NCI-H2107 (cell line): ENCODE results near the gene DGKI.
"Not testable (repeated sequence)": the region's sequence is repeated elsewhere in the genome, so short reads cannot be mapped to it uniquely, and the experiment has no call there.

Experiments used
- DNase-seq: peaks from one replicate; lab custom pipeline; 2025; lab: John Stamatoyannopoulos, UW

DGKI gene

DNA sequence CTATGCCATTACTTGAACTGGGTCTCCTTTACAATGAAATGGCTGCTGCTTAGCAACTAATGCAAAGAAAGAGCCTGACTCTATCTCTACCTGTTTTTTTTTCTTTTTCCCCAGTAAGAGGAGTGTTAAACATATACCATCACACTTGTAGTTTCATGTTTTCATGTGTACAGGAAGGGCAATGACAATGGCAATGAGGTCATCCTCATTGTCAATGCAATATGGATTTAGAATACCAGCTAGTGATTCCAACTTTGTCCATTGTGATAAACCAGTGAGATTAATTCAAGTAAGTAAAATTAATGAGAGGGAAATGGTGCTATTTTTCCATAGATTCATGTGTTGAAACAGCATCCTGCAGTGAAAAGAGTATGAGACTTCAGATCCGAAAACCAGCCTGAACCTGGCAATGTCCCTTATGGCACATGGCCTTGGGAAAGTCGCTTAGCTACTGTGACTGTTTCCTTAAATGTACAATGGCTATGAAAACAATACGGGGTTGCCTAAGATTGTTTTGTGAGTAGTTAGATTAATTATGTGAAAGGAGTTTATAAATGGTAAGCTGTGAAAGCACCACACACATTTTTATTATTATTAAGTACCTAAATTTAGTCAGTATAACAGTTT, 11.2 kb downstream of the DGKI start:
- no peak for DNase-seq

DNA sequence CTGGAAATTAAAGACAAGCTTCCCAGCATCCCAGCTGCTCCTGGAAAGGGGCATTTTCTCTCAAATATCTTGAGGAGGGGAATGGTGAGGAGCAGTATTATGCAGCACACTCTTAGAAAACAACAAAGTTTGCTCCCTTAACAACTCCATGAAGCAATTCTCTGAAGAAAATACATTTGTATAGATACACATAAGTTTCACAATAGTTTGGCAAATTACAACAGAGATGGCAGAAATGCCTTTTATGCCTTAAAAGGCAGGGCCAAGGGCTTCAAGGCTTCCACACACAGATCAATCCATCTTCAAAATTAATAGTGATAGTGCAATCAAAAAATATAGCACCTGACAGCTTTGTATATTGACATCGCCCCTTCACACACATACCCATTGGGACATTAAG, 12.2 kb downstream of the DGKI start:
- no peak for DNase-seq

DNA sequence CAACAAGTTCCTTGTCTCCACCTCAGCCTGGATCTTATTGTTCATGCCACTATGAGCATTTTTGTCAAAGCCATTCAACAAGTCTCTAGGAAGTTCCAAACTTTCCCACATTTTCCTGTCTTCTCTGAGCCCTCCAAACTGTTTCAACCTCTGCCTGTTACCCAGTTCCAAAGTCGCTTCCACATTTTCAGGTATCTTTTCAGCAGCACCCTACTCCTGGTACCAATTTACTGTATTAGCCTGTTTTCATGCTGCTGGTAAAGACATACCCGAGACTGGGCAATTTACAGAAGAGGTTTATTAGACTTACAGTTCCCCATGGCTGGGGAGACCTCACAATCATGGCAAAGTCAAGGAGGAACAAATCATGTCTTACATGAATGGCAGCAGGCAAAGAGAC, 13.8 kb downstream of the DGKI start:
- DNase-seq, result not testable (repeated sequence)

DNA sequence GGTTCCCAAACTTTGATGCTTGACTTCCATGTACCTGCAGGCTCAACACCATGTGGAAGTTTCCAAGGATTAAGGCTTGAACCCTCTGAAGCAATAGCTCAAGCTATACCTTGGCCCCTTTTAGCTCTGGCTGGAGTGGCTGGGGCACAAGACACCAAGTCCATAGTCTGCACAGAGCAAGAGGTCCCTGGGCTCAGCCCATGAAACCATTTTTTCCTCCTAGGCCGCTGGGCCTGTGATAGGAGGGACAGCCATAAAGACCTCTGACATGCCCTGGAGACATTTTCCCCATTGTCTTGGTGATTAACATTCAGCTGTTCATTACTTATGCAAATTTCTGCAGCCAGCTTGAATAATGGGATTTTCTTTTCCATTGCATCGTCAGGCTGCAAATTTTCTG, 14.4 kb downstream of the DGKI start:
- no peak for DNase-seq

DNA sequence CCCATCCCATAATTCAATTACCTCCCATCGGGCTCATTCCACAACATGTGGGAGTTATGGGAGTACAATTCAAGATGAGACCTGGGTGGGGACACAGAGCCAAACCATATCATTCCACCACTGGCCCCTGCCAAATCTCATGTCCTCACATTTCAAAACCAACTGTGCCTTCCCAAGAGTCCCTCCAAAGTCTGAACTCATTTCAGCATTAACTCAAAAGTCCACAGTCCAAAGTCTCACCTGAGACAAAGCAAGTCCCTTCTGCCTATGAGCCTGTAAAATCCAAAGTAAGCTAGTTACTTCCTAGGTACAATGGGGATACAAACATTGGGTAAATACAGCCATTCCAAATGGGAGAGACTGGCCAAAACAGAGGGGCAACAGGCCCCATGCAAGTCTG, 15.2 kb downstream of the DGKI start:
- DNase-seq, result not testable (repeated sequence)

DNA sequence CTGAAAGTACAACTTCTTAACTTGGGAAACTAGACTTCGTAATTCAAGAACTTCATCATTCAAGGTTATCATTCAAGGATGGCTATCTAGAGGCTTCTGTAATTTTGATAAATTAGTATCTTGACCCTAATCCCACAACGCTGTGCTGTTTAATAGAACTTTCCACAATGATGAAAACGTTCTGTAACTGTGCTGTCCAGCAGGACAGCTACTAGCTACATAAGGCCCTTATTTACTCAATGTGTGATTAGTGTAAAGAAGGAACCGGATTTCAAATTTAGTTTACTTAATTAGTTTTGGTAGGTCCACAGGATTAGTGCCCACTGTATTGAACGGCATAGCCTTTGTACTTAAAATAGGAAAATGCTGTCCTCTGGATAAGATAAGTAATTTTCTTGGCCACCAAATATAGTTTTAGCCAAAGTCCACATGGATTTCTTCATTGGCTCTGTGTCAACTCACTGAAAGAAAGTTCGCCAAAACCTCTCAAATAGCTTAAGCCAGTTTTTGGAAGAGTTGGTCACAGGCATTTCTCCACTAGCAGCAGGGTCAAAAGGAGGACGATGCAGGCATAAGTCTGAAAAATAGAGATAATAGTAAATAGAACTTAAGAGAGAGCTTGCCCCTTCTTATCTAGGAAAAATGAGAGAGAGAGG, 17.3 kb downstream of the DGKI start:
- no peak for DNase-seq

DNA sequence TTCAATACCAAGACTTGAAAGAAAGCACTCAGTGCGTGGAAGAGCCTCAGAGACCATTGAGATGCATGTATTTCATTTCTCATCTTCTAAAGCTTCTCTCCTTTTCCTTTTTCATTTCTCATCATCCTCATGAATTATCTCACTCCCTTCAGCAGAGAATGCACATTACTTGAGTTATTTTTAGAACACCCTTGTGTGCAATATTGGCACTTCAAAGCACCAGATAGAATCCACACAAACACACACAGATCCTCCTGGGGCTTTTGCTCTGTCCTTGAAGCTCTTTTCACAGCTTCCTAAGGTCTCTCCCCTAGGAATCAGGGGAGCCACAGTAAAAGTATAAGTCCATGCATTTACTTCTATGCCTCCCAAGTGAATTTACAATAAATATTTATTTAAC, 18.3 kb downstream of the DGKI start:
- DNase-seq, result no peak

DNA sequence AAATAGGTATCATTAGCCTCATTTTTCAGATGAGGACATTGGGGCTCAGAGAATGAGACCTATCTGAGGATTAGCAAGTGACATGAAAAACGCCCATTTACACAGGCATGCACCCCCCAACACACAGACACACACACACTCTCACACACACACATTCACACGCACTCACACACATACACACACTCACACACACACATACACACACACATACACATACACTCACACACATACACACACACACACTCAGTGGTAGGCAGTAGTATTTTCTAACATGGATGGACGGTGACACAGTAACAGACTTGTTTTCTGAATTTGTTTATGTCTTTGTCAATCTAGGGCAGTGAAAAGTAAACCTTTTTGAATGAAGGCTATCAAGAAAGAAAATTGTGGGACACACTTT, 21.3 kb downstream of the DGKI start:
- DNase-seq, result no peak

DNA sequence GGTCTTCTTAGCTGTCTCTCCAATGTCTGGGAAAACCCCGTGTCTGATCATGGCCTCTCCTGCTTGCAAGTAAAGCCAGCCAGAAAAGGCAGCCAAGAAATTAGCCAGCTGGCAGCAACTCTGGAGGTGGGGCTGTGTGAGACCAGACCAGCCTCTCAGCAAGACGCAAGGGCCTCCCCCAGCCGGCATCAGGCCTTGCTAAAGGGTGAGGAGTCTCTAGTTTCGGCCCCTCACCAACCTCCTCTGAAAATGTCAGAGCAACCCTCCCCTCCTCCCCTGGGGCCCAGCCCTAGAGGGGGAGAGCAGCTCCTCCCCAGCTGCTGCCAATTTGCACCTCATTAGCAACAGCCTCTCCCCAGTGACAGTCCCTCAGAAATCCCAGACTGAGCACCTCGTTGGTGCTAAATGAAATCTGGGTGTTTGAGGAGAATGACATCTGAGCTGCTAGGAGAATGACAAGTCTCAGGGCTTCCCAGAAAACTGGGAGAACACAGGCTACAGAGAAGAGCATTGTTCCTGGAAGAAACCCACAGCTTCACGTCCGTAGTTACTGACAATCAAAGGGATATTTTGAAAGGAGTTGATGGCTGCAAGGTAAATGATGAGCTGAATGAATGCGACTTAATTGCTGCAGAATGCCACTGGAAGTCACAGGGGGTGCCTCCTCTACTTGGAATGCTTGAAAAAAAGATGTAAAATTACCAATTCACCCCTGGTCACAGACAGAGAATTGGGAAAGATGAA, 25.9 kb downstream of the DGKI start:
- DNase-seq, result peak; percentile 77

DNA sequence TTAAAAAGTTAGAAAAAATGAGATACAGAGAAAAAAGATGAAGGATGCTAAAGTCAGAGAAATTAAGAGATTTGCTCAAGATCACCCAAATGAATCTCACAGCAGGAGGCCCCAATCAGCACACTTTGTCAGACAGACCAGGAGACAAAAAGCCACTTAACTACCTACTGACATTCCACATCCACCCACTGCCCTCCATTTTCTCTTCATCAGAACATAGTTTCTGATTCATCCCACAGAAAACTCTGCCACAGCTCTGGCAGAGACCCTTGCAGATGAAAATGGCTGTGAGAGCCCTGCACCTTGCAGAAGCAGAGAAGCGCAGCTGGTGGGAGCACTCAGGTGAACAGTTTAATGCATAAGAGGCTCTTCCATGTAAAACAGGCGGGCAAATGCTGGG, 26.6 kb downstream of the DGKI start:
- no peak for DNase-seq

DNA sequence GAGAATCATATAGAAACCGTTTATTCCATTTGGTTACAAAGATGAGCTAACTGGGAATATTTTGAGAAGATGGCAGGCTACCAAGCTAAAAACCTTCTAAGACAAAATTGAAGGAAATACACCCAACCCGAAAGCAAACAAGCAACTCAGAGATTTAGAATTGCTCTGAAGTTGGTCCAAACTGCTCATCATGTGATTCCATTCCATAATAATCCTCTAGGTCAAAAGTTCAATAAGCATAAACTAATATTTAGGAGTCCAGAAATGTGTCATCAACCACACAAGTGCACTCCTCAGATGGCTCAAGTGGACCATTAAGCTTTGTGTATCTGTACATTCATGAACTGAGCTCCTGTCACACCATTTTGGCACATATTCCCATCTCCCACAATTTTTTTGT, 28.7 kb downstream of the DGKI start:
- DNase-seq, result no peak

DNA sequence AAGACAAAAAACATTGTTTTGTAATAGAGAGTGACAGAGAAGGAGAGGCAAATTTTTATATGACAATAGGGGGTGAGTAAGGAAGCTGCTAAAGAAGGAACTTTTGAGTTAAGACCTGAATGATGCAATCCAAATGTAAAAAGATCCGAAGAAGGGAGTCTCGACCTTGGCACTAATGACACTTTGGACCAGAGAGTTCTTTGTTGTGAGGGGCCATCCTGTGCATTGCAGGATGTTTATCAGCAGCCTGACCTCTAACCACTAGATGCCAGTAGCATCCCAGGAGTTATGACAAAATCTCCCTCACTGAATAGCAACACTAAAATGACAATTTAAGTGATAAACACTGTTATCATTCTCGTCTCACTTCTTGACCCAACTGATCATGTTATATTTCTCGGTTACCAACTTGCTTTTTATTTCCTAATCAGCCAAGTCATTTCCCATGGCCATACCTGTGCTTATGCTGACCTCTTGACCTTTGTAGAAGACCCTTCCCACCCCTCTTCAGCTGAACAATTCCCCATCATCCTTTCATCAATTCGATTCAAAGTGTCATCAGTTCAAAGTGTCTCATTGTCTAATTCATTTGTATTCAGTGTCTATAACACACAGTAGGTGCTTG, 30.0 kb downstream of the DGKI start:
- DNase-seq, result no peak

DNA sequence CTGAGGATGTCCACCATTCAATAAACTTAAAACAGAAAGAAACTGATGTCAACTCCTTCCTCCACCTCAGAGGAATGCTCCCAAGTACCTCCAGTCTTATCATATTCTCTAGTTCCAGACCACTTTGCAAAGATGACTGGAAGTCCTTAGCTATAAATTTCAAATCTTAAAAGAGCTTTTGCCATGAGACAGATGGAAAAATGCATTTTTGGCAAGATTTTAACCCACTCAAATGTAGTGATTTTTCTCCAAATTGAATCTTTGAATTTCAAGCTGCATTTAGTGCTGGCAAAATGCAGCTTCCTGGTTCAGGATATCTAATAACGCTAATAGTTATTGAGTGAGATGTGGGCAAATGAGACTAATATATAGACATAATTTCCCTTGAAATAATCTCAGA, 33.2 kb downstream of the DGKI start:
- no peak for DNase-seq

DNA sequence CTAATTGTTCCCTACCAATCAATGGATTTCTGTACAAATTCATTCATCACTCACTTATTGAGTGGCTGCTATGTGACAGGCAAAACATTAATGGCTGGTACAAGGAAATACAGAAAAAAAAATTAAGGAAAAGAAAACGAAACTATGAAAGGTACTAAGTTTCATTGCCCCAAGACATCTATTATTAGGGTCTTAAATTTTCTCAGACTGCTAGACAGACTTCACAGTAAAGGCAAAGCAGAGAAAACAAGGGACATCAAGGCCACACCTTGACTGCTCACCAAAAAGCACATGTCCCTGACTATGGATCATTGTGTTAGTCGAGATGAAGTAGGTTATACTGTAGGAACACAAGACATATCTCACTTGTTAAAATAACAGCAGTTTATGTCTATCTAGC, 36.5 kb downstream of the DGKI start:
- DNase-seq, result no peak

DNA sequence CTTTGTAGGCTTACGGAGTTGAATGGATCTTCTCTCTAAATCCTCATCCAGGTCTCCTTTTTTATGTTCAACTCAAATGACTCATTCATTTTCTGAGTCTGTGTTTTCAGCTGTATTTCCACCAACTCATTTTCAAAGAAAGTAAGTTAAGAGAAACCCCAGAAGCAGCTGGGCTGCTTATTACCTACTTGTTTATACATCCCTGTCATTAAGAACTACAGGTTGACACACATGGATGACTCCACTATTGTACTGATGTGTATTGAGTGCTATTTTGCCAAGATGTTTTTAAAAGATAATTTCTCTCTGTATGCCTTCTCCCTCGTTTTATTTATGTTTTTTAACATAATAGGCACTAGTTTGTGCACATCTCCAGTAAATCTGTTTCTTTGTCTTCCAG, 41.9 kb downstream of the DGKI start:
- no peak for DNase-seq

DNA sequence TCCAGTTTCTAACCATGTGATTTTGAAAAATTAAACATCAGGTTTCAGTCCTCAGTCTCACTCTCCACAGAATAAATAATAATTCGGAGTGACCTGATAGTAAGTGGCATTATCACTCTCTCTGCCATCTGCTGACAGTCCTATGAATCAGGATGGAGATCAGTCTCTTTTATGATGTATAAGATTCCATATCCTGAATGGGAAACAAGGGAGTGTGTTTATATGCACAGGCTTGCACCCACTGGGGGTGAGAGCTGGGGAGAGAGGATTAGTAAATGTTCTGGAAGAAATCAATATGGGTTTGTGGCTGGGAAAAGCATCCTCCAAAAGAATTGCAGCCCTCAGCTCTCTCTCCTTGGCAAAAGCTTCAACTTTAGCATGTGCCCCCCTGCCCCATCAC, 45.3 kb downstream of the DGKI start:
- DNase-seq, result no peak

DNA sequence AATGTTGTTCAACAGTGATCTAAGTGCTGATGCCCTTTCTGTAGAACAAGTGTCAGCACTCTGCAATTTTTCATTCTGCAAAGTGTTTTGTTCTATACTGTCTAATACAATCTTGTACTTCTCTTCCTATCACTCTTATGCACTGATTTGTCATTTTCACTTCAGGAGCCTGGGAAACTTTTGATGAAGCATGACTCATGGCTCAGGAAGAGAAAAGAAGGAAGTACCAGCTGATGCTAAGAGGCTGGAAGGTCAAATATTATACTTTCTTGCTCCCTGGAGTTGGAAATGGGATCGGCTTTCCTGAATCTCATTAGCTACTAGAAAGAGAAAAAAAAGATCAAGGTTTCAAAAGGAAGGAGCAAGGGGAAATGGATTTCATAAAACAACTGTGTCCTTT, 45.8 kb downstream of the DGKI start:
- DNase-seq, result no peak

DNA sequence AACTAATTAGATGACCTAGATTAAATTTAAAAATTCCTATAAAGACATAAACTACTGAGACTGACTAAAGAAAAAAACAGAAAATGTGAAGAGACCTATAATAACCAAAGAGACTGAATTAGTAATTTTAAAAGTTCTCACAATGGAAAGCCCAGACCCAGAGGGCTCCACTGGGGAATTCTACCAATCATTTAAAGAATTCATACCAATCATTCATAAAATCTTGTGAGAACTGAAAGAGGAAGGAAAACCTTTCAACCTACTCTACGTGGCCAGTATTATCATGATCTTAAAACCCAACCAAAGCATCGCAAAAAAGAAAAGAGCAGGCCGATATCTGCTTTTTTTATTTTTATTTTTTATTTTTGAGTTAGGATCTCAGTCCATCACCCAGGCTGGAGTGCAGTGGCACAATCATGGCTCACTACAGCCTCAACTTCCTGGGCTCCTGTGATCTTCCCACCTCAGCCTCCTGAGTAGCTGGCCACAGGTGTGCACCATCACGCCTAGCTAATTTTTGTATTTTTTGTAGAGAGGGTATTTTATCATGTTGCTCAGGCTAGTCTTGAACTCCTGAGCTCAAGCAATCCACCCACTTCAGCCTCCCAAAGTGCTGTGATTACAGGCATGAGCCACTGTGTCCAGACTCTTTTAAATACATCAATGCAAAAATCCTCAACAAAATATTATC, 48.6 kb downstream of the DGKI start:
- DNase-seq, result no peak

DNA sequence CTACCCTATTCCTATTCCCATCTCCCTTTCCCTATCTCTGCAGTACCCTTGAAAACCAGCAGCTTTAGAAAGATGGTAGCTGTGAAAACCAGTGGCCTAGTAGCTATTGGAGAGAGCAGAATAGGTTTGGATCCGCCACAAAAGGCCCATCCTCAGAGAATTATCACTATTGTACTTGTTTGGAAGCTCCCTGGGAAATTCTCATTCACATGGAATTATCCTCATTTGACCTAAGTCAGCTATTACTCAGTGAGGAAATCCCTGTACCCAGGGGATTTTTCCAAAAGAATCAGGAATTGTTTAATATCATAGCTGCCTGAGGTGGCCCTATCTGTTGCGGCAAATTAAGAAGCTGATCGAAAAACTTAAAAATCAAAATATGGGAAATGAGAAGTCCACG, 51.6 kb downstream of the DGKI start:
- DNase-seq, result no peak

DNA sequence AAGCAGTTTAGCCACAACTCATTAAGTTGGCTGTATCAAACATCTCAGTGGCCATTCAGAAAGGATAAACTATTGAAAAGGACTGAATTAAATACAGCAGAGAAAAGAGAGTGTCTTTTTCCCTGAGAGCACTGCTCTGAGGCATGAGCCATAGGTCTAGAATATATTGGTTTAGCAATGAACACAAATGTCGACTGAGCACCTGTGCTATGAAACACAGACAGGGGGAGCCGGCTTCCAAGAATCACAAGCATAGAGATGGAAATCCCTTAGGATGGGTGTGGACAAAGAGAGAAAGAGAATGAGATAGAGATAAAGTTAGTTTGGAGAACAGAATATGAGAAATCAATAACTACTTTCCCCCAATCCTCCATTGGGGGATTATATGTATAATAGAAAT, 54.8 kb downstream of the DGKI start:
- DNase-seq, result no peak

DNA sequence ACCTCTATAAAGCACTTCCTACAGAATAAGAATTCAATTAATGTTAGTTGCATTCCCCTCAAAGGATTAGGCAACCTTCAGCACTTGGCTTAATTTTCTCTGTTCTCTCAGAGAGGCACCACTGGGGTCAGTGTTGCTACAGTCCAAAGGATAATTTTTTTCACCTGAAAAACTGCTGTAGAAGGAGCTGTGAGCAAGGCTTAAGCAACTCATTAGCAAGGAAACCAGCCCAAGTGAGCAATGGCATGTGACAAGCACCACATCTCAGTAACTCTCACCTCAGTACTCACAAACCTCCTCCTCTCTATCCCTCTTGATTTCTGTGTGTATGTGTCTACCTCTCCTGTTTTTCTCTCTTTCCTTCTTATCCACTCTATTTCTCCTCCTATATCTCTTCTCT, 55.9 kb downstream of the DGKI start:
- DNase-seq, result no peak

DNA sequence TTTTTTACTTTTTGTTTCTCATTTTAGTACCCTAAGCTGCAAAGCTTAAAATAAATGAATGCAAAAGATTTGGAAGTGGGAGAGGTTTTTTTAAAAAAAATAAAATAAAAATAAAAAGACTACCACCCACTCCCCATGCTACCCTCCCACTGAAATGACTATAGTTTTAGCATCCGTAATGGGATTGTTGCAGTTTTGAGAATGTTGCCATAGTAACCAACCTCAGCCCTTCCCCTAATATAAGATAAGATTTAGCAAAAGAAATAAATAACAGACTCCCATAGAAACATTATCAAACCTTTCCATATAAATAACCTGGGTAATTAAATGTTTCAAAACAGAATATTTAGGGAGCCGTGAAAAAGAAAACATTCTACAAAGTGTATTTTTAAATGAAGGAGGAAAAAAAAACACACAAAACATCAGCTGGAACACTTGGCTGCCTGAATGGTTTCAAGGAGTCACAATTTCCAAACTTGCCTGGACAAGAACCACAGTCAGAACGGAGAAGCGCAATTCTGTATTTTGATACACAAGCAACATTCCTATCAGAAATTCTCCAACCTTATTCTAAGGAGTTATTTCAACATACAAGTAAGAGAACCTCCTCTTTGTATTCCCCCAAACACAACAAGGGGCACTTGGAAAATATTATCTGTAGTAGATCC, 57.4 kb downstream of the DGKI start:
- DNase-seq, result no peak
